NCI-H146 (cell line): ENCODE results near the gene DDX41.
"Not testable (repeated sequence)": the region's sequence is repeated elsewhere in the genome, so short reads cannot be mapped to it uniquely, and the experiment has no call there.

Source experiments
- DNase-seq: peaks from one replicate; lab custom pipeline; 2025; lab: John Stamatoyannopoulos, UW

Gene DDX41

GRCh38 chr5:177516601-177517568 lies at the start of gene DDX41:
Gene DDX41 (minus strand): TSS chr5:177516961. CDS start chr5:177516945, 16 bp downstream.
- peak; percentile 94 for DNase-seq

DNA sequence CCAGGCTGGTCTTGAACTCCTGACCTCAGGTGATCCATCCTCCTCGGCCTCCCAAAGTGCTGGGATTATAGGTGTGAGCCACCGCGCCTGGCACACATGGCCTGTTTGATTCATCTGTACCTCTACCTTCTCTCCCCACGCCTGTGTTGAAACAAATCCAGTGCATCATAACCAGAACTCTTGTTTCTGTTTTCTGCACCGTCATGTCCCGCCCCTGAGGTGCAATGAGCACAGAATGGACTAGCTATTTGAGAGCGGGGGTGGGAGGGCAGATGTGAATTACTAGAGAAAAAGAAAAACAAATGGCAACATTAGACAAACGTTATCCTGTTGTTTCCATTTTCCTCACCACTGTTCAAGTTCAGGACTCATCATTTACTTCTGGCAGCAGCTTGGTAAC lies 48.3 kb upstream of the DDX41 start:
- no peak for DNase-seq

GRCh38 chr5:177559446-177559941 lies 42.7 kb upstream of the DDX41 start:
- not testable (repeated sequence) for DNase-seq

DNA sequence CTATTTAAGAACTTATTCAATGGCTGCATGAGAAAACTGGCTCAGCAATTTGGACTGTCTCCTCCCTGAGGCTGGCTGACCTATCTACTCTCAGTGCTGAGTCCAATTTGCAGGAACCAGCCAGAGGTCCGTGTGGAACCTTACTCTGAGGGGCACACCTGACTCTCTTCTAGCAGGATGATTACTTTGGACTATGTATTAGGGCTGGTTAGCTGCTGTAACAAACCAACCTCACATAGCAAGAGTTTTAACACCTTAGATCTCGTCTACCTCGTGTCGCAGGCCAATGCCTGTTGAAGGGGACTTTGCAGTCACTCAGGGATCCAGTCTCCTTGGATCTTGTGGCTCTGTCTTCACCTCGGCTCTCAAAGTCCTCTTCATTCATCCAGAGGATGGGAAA lies 41.0 kb upstream of the DDX41 start:
- DNase-seq = no peak

- DNase-seq = no peak
These were observed 40.4 kb upstream of the DDX41 start for GRCh38 chr5:177557041-177557647.

DNA sequence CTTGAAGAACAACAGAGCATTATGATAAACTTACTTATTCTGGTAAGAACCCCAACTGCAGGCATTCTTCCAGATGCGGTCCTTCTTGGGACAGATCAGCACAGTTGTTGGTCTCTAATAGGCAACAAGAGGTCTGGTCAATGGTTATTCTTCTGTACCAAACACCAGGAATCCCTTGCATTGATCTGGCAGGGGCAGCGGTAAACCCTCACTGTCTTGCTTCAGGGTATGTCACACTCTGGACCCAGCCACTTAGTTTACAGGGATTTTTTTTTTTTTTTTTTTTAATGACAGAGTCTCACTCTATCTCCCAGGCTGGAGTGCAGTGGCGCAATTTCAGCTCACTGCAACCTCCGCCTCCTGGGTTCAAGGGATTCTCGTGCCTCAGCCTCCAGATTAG lies 38.9 kb upstream of the DDX41 start:
- no peak for DNase-seq

- no peak for DNase-seq
These were observed 38.5 kb upstream of the DDX41 start for GRCh38 chr5:177555228-177555627.

DNA sequence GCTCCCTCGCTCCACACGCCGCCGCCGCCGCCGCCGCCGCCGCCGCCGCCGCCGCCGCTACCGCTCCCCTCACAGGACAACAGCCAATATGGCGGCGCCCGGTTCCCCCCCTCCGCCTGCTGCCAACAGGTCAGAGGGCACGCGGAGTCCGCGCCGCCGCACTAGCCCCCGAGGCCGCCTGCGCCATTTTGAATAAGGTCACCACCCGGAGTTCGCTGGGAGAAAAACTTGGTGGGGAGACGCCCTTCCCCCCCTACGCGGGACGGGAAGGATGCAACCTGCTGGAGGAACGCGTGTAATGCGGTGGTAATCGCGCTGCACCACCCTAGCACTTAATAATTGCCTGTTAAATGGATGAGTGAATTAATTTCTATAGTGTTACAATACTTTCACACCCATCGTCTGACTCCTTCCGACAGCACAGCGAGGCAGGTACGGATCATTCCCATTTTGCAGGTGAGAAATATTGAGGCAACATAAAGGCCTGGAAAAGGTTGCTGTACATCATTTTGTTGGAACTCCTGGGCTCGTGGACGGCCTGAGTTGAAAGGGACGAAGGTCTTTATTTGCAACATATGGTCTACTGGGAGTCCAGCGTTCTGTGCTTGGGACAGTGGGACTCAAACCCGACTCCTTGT lies 37.8 kb upstream of the DDX41 start, which contains the start of gene FAM193B:
TSS of gene FAM193B (minus strand) at position 90 of the 638 bp plus-strand sequence. CDS start 105 bp downstream, outside the sequence.
- DNase-seq = peak; percentile 88

- DNase-seq = peak; percentile 39
These were observed 37.1 kb upstream of the DDX41 start for GRCh38 chr5:177553671-177554429.

DNA sequence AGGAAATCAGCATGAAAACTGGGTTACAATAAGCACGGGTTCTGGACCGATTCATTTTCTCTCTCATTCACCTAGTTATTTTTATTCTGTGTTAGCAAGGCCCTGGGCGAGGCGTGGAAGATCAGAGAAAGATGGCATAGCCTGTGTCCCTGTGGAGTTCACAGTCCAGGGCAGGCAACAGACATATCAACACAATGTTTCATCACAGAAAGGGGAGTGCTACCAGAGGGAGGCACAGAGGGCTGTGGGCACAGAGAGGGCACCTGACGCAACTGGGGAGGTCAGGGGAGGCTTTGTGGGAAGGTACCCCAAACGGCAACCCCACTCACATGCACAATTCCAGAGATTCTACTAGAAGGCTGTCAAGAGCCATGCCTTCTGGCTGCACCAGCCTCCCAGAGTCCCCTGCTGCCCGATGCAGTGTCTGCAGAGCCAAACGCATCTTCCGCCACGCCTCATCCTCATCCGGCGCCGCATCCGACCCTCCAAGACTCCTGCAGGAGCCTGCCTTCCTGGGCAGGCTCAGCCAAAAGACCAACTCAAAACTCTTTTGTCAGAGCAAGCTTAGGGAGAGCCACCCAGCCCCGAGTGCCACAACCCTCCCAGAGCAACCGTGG lies 36.2 kb upstream of the DDX41 start:
- no peak for DNase-seq

- DNase-seq = no peak
These were observed 33.4 kb upstream of the DDX41 start for GRCh38 chr5:177550122-177550521.

- DNase-seq = no peak
These were observed 31.7 kb upstream of the DDX41 start for GRCh38 chr5:177548495-177548894.

GRCh38 chr5:177547736-177548135 lies 31.0 kb upstream of the DDX41 start:
- no peak for DNase-seq

- DNase-seq = no peak
These were observed 29.5 kb upstream of the DDX41 start for GRCh38 chr5:177546258-177546741.

DNA sequence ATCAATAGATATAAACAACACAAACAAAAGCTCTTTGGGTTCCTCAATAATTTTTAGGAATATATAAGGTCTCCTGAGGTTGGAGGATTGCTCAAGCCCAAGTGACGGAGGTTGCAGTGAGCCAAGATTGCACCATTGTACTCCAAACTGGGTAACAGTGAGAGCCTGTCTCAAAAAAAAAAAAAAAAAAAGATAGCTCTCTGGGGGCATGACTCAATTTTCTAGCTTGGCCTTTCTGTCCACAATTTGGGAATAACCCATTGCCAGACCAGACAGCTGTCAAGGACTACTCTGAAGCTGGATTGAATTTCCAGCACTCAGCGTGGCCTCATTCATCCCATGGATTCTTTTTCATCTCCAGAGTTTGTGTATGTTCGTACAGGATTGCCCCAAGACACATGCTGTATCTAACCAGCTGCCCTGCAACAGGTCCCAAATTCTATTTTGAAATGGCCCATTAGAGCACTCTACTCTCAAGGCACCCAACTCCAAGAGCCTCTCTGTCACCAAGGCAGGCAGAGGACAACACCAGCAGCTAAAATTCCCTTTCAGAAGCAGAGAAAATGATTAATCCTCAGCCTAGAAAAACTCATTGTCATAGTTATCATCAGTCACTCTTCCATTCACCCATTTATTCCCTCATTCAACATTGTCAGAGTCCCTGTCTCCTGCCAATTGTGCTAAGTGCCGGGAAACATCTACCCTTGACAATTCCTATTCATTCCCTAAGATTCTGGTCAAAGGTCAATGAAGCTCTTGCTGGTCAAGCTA lies 28.9 kb upstream of the DDX41 start:
- DNase-seq = no peak

DNA sequence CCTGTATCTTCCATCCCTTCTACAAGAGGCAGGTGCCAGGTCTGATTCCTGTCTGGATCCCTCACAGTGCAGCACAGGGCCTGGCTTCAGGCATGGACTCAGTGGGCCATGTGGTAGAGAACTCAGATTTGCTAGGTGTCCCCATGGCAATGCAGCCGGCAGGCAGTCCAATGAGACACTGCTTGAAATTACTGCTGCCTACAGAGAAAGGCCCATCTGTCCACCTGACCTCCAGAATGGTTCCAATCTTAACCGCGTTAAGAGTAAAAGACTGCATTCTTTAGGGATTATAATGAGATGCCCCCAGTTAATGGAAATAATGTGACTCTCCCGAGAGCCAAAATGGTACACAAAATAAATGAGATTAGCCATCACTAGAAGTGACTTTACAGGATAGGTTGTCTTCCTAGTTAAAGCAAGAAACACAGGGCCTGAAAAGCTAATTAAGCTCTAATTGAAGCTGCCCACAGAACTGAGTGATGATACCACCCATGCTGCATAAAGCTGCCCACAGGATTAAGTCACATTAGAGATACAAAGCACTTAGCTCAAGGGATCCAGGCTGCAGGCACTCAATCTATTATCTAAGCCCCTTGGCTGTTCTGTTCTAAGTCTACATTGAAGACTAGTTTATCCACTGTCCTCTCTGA lies 26.2 kb upstream of the DDX41 start:
- DNase-seq = no peak

GRCh38 chr5:177540438-177540837 lies 23.7 kb upstream of the DDX41 start:
- no peak for DNase-seq

DNA sequence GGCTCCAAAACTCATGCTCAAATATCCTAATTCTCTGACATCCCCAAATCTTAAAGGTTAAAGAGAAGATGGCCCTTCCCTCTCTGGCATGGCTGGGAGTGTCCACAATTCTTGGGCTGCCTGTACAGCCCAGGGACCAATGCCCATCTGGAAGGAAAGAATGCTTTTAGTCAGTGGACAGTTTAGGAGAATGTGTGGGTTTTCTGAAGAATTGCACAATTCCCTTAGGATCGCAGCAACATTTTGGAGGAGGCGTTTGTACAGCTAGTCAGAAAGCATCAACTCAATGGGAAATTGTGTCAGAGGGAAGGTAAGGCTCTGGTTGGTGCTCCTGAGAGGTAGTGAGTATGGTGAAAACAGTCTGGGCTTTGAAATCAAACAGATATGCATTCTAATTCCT lies 22.6 kb upstream of the DDX41 start:
- DNase-seq = no peak

GRCh38 chr5:177538876-177539275 lies 22.1 kb upstream of the DDX41 start:
- no peak for DNase-seq
